Stomach (tissue), 4 donors: ENCODE results near the gene SLC51A.

Source experiments
- POLR2A ChIP-seq, 4 donors: fragments of 450-650 bp; IDR thresholded peaks; one replicate each; pipeline ENCODE4 v1.6.1; 2016; ENCODE audit warnings: antibody characterized with exemption in 4 of 4, control low read depth in 2 of 4, mild to moderate bottlenecking in 1 of 4, moderate library complexity in 1 of 4
- TF ChIP-seq, protein P1 (sequence below), 7 experiments: fragments of 450-650 bp in 4 of 7; fragments of 200-600 bp in 3 of 7; sonication (generic) in 3 of 7; IDR thresholded peaks; one replicate each; pipeline ENCODE4 v1.5.1; 2016 to 2019; ENCODE audit warnings: antibody characterized with exemption in 7 of 7, control low read depth in 2 of 7, mild to moderate bottlenecking in 1 of 7

DNA sequence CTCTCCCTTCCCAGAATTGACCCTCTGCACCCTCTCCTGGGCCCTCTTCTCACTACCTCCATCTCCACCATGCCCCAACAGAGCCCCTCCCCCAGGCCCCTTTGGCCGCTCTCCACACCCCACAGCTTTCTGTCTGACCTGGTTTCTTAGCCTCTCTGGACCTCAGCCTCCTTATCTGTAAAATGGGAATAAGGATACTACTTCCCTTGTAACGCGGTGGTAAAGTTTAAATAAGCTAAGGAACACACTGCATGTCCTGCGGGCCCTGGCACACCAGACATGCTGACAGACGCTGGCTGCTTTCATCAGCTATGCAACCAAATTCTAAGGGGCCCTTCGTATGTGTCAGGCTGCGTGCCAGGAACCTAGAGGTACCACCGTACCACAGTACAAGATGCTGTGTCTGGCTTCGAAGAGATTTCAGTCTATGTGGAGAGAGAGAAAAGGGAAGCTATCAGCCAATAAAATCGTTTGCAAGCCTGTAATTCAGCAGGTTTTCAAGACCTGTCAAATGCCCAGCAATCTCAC lies 777 bp upstream of the SLC51A start:
- TF ChIP-seq, protein P1, sequence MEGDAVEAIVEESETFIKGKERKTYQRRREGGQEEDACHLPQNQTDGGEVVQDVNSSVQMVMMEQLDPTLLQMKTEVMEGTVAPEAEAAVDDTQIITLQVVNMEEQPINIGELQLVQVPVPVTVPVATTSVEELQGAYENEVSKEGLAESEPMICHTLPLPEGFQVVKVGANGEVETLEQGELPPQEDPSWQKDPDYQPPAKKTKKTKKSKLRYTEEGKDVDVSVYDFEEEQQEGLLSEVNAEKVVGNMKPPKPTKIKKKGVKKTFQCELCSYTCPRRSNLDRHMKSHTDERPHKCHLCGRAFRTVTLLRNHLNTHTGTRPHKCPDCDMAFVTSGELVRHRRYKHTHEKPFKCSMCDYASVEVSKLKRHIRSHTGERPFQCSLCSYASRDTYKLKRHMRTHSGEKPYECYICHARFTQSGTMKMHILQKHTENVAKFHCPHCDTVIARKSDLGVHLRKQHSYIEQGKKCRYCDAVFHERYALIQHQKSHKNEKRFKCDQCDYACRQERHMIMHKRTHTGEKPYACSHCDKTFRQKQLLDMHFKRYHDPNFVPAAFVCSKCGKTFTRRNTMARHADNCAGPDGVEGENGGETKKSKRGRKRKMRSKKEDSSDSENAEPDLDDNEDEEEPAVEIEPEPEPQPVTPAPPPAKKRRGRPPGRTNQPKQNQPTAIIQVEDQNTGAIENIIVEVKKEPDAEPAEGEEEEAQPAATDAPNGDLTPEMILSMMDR (IDR thresholded peaks at IDR 0.05) = no peak
- TF ChIP-seq POLR2A (IDR thresholded peaks at IDR 0.05) = no peak
